ENCODE results near the gene CTBP2.

Gene CTBP2

DNA sequence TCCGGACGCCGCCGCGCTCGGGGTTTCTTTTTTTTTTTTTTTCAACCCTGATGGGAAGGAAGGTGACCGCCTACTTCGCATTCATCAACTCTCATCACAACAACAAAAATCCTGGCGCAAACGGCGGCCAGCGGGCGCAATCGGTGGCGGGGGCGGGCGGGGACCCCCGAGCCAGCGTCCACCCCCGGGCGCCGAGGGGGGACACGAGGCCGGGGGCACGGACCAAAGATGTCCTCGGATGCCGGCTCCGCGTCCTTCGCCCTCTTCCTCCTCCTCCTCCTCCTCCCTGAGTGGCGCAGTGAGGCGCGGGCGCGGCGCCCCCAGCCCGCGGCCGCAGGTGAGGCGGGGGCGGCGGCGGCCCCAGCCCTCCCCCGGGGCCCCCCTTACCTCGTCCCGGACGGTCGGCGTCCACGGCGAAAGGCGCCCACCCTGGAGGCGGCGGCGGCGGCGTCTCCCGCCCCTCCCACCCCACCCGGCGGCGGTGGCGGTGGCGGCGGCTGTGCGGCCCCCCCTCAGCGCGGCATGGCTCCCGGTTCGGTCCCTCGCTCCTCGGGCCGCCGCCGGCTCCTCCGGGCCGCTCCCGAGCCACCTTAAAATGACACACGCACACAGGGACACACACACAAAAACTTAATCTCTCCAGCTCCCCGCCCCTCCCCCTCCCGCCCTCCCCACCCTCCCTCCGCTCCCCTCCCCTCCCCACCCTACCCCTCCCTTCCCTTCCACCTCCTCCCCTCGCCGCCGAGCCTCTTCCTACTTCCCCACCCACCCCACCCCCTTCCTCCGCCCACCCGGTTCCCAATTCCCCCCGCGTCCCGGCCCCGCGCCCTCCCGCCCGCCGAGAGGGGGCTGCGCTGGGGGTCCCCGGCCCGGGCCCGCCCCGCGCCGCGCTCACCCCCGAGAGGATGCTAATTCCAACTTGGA, at the start of gene CTBP2:
Gene CTBP2 (minus strand): TSS at position 632 of the 924 bp plus-strand sequence.
- no peak for DNase-seq

DNA sequence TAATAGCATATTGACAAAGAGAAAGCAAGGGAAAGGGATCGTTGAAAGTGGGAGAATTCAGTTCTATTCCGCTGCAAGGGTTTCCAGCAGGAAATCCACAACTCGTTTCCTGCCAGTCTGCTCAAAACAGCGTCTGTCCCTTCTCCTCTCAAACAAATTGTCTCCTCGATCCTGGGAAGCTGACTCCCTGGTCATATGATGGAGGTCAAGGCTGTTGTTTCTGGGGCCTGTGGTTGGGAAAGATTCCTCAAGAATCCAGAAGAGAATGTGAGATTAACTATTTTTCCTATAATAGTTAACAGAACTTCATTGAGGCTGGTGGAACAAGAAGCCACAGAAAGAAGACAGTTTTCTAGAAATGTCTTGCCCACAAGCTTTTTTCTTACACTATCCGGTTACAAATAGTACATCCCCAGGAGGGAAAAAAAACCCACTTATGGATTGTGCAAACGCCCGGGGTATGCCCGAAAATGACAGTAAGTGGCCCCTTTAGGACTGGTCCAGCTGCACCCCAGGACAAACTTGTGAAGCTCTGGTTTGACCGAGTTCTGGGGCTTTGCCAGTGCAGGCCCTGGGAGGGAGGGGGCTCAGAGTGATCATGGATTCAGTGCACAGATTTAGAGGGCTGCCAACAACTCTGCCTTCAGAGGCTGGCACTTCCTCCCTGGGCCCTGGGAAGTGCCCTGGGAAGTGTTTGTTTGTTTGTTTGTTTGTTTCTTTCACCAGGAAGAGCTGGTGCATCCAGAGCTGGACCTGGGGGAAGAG, 49.4 kb upstream of the CTBP2 start:
- no peak for DNase-seq

DNA sequence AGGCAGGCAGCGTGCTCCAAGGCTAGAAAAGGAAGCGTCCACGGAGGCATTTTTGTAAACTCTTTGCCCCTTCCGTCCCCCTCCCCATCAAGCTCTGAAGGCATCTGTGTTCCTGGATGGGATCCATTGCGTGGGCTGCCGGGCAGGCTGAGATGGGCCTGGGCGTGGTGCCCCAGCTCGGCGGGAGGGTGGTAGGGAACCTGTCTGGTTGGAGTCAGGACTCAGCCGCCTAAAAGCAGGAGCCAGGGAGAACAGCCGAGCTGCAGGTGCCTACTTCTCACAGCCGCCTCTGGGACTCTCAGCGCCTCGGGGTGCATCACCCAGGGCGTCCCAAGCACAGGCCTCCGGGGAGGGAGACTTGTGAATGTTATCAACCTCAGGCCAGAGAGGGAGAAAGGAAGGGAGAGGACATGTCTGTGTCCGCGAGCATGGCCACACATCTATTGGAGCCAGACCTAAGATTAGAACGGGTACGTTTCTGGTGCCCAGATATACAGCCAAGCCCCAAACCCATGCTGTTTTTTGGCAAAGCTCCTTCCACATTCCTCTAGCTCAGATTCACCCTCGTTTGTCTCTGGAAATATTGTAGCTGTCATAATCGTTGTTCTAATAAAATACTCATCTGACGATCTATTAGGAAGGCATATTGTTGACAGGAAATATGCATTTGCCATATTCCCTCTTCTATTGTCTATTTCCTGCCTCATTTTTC, 48.6 kb upstream of the CTBP2 start:
- DNase-seq = no peak

DNA sequence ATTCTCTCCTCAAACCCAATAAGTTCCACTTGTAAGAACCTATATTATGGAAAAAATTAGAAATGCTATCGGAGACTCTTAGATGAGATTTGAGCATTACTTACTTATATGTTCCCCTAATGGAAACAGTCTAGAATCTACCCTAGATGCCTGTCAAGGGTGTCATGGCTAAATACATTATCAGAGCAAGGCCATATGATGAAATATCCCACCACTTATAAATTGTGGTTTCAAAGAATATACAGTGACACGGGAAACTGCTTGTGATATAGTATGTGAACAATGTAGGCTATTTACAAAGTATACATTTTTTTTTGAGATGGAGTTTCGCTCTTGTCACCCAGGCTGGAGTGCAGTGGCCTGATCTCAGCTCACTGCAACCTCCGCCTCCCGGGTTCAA, 46.3 kb upstream of the CTBP2 start:
- no peak for DNase-seq

DNA sequence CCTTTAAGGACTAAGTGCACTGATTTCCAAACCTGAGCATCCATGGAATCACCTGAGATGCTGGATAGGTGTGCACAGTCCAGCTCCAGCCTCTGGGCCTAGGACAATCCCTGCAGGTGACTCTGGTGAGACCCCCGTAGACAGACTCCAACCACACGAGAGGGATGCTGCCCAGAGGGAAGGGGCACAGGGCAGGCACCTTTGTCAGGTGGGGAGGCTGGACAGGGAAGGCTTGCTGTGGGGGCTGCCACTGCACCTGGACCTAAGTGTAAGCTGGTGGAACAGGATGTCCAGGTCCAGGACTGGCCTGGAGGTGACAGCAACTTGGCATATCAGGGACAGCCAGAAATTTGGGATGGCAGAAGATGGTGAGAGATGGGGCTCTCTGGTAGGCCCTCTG, 45.1 kb upstream of the CTBP2 start:
- DNase-seq = no peak

DNA sequence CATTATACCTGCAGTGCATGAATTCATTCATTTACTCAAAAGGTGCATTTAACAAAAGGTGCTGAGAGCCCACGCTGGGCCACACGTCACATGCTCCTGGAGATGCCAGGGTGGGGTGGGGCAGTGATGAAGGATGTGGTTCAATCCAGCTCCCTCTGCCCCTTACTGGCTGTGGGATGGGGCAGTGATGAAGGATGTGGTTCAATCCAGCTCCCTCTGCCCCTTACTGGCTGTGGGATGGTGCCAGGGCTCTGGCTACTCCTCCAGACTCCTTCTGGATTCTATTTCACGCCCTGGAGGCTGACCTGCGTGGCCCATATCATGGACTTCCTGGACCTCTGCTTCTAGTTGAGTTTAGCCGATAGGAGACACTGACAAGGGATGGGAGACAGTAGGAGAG, 44.0 kb upstream of the CTBP2 start:
- DNase-seq = no peak

DNA sequence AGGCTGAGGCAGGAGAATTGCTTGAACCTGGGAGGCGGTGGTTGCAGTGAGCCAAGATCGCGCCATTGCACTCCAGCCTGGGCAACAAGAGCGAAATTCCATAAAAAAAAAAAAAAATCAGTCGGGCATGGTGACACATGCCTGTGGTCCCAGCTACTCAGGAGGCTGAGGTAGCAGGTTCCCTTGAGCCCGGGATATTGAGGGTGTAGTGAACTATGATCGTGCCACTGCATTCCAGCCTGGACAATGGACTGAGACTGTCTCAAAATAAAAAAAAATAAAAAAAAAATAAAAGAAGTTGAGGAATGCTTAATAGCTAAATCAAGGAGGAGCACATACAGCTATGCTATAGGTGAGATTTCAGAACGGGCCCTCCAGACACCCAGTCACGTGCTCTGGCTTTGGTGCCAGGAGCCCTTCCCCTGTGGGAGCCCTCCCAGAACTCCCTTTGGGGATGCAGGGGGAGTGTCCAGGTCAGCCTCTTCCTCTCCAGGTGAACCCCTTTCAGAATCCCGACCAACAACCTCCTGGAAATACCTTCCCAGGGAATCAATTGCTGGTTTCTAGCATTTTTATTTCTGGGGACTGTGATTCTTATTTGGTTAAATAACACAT, 42.9 kb upstream of the CTBP2 start:
- DNase-seq = no peak

DNA sequence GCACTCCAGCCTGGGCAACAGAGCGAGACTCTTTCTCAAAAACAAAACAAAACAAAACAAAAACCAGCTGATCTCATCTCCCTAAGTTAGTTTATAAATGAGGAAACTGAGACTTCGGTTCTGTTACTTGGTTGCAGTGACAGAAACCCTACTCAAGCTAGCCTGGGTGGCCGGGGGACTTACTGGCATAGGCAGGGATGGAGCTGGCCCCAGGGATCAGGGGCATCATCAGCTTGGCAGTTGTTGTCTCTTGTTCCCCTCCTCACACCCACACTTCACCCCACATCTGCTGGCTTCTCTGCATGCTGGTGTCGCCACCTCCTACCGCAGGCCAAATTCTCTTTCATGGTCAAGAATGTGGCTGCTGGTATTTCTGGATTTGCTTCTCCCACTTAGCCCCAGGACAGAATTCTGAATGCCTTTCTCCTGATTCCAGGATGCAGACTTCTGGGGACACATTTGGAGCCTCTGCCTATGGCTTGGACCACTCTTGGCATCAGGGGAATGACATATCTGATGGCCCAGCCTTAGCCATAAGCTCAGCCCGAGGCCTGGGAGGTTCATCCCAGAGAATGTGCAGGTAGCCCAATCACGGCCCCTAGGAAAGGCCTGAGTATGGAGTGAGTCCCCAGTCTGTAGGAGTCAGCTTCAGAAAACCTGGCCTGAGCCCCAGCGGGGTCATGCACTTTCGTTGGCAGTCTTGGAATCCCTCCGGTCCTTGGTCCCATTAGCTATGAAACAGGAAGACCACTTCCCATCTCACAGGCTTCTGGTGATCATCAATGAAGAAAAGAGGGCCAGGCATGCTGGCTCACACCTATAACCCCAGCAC, 41.6 kb upstream of the CTBP2 start:
- no peak for DNase-seq

DNA sequence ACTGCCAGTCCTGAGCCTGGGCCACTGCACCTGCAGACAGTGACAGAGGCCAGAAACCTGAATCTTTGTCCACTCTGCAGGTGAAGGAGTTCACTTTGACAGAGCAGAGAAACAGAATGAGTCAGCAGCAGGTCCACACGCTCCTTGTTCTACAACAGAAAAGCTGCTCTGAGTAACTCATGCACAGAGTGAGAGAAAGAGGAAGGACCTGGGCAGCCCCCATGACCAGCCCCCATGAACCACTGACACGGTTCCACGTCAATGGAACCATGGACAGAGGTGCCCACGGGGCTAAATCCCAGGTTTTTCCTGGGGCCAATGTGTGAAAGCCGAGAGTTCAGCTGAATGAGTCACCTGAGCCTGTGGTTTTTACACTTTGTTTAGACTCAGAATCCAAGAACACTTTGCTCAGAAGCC, 40.8 kb upstream of the CTBP2 start:
- DNase-seq = no peak

DNA sequence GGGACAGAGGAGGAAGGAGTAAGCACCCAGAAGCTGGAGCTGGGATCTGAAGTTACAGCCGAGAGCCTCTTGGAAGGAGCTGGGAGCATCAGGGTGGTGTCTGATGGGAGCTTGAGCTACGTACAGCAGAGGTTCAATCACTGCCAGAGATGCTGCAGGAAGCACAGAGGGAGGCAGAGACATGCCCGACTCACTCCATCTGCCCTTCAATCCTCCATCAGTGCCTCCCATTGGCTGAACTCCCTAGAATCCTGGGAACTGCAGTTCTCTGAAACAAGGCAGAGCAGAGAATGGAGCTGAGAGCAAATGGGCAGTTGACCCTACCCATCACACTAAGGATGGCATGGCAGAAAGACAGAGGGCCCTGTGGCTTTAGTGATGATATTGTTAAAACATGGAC, 40.0 kb upstream of the CTBP2 start:
- DNase-seq = no peak

DNA sequence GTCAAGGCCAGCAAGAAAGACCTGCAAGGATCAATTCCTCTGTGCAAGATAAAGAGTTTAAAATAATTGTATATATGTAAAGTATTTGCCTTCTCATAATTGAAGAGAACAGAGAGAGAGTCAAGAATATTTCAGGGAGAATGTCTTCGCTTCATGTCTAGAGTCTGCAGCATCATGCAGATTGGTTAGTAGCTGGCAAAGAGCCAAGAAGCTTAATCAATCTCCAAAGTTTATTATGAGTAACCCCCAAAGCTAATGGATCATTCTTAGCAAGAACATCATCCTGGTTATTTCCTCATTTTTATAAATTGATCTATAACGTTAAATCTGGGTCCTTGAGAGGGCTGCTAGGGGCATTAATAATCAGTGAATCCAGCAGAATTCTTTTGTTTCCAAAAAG, 38.9 kb upstream of the CTBP2 start:
- DNase-seq = no peak

DNA sequence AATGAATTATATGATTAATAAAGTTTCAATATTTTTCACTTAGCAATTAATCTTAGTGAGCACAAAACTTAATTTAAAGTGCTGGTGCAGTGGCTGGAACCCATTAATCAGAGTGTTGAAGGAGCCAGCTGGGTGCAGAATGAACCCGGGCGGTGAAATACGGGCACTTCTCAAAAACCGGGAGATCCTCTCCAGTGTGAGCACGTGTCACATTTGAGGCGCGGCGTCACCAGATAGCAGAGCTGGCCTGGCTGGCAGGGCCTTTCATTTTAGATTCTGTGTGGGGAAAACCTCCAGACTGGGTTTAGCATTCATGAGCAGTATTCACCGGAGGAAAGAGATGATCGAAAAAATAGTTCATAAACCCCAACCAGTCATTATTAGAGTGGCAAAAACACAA, 34.5 kb upstream of the CTBP2 start:
- no peak for DNase-seq

DNA sequence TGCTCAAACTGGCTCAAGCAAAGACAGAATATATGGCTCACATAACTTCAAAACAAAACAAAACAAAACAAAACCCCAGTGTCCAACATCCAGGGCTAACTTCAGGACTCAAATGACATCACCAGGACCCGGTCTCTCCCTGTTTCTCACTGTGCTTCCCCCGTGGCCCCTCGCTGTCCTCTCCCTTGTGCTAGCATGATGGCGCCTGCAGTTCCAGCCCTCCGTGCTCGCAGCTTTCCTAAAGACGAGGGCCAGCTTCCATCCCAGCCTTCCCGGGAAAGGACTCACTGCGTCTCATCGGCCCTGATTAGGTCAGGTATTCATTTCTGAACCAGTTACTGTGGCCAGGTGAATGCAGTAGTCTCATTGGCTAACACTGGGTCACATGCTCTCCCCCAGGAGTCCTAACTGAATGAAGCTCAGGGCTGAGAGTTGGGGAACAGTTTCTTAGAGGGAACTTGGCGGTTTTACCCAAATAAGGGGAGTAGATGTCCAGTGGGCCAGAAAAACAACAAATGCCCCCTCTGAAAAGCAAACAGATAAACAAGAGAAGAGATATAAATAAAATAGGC, 33.0 kb upstream of the CTBP2 start:
- no peak for DNase-seq

DNA sequence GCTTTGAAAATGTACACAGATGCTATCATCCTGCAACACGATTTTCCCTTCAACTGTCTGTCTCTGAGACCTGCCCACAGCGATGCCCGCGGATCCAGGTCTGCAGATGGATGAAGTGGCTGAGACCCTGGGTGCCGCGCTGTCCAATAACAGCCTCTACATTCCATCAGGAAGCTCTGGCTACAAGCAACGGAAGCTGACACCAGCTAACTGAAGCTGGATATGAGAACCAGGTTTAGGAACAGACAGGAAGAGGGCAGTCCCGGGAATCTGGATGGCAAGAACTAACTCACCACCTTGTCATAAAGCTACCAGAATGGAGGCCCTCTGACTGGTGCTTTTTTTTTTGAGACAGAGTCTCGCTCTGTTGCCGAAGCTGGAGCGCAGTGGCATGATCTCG, 32.3 kb upstream of the CTBP2 start:
- DNase-seq = no peak

DNA sequence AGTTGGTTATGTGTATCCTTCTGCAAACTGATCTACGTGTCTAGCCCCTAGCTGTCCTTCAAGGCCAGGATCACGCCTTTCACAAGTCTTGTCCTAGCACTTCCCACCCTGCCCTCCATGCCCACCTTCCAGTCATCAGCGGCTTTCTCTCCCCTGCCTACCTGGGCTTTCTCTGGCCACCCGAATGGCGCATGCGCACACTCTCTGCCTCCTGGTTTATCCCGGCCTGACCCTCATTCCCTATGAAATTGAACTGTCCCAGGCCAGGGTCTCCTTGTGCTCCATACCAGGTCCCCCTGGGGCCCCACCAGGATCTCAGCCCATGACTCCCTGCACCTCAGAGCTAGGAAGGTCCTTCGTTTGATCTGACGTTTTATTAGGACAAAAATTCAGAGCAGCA, 31.6 kb upstream of the CTBP2 start:
- no peak for DNase-seq

DNA sequence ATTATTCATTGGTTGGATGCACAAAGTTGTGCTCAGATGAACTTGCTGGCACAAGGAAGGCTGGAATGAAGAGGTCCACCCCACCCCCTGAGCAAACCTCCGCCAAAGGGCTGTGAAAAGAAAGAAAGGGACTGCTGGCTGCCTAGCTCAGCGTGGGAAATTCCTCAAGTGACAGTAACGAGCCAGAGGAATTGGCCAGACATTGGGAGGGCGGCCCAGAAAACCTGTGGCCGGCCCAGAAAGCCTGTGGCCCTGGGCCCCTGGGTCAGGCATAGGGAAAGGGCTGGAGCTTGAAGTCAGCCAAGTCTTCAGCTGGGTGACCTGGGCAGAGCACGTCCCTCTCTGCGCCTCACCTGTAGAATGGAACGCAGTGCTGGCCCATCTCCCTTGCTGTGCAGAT, 30.6 kb upstream of the CTBP2 start:
- DNase-seq = no peak

DNA sequence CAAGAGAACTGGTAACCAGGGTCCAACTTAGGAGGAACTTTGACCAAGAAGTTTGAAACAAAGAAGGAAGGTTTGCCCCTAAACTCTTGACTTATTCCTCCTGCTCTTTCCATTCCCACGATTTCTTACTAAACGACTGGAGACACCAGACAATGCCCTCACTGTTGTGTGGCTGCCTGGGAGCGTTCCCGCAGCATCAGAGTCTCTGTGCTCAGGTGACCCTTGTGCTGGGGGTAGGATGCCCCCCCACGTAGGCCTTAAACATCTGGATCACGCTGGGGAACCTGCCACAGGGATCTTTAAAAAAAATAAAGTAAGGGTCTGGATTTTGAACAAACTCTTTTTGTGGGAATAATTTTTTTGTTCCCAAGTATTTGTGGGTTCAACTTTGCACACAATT, 30.1 kb upstream of the CTBP2 start:
- DNase-seq = no peak

DNA sequence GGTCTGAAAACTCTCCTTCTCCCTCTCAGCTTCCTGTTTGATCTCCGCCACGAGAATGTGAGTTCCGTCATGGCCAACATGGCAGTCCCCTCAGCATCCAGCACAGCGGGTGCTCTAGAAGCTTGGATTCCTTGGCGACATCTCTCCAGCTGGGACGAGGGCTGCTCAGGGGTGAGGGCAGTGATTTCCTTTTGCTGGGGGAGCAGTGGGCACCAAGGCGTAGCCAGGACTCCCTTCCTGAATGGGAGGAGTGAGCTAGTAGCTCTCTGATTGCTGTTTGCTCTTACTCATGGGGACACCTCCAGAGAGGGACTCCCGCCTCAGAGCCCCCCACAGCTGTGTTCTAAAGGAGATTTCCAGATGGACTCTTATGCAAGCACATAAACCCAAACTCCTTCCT, 28.8 kb upstream of the CTBP2 start:
- no peak for DNase-seq

DNA sequence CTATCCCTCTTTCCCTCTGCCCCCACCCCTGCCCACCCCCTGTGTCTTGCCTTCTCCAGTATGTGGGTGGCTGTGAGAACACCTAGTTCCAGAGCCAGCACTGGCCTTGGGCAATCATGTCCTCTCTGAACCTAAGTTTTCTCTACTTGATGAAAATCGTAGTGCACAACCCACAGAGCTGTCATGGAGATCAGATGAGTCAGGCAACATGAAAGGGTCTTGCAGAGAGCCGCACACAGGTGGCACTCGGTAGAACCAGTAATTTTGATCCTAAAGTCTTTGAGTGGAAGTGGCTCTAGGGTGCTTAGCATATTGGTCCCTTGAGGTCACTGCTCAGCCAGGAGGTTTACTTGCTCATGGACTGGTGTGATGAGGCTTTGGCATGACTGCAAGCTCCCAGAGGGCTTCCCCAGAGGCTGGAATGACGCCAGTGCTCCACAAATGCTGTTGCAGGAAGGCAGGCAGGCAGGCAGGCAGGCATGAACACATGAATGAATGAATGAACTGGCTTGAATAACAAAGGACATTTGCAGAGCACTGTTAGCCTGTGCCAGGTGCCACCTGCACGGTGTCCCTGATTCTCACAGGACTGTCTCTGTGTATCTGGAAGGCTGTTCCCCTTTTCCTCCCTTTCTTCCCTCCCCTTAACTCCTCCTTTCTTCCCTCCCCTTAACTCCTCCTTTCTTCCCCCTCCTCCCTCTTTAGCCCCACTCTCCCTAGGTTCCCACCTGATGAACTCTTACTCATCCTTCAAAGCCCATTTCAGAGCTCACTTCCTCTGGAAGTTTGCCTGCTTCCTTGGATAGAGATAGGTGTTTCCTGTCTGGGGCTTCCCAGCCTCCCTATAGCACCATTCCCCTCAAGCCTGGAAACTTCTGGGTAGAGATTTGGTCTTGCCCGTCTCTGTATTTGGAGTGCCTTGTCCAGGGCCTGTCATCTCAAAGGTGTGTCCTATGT, 27.2 kb upstream of the CTBP2 start:
- DNase-seq = no peak

DNA sequence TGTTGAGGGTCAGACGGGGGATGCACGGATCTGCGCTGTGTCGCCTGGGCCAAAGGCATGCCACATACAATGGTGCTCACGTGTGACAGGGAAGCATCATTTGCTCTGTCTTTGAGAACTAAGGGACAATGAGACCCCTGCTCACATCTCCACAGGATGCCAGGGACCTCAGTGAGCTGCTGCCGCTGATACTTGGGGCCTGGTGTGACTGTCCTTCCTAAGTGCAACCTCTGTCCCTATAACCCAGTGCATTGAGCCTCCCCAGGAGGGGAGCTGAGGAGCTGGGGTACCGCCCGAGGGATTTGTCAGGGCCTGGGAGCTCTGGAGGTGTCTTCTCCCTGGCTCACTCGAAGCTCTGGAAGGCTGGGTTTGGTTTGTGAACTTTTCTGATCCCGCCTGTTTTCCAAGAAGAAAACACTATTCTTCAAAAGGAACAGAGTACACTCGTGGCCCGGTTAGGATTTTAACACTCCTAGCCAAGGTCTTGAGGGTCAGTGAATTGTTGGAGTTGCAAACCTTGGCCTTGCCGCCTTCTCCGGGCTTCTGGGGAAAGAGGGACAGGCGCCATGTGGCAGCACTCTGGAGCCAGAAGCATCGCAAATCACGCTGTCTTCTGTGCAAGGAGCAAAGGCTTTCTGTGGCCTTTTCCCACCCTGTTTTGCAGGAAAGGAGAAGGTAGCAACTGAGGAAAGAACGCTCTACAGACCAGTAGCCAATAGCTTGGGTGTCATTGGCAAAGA, 26.2 kb upstream of the CTBP2 start:
- no peak for DNase-seq

All from activated CD4-positive, alpha-beta T cell treated with anti-CD3 and anti-CD28 coated beads for 1 hour (primary cell).